ENCODE measurements around the gene ORC1.

The ORC1 gene

GRCh38 chr1:52328615-52329014 is 75.6 kb downstream of the ORC1 start:
- no peak for DNase-seq (ENCODE audit: low spot score)
- H2BK15ac ChIP-seq (ENCODE audit: low read length), result no peak overlapping the region
- H3K36me3 ChIP-seq (replicated peaks in 1 of 2; ENCODE audit: control insufficient read depth in 2 of 2, insufficient read depth in 2 of 2, low read length in 2 of 2), result peaks cover 0 to 3% of the 10 kb centered on the region in 2 donors
- no peak overlapping the region for H2BK5ac ChIP-seq (ENCODE audit: low read length)
- H3K27ac ChIP-seq (replicated peaks; ENCODE audit: low read length), result no peak overlapping the region
- H4K91ac ChIP-seq (ENCODE audit: low read depth, low read length, poor library complexity), result no peak overlapping the region
- H3K4me2 ChIP-seq (ENCODE audit: insufficient read depth, low read length, poor library complexity, severe bottlenecking), result no peak overlapping the region
- no peaks in the 10 kb centered on the region for H3K27me3 ChIP-seq (ENCODE audit: control insufficient read depth in 3 of 3, insufficient read depth in 3 of 3, low read depth in 1 of 3, low read length in 3 of 3)
- no peak overlapping the region for H4K8ac ChIP-seq (ENCODE audit: low read depth, low read length)
- H3K4ac ChIP-seq (ENCODE audit: low read length), result no peak overlapping the region
- no peak overlapping the region for H3K18ac ChIP-seq (ENCODE audit: low read length)
- no peak overlapping the region for H2BK120ac ChIP-seq (ENCODE audit: low read depth, low read length)
- no peak overlapping the region for H3K4me3 ChIP-seq (ENCODE audit: low read length in 2 of 2)
- H3K4me1 ChIP-seq (ENCODE audit: control insufficient read depth in 2 of 2, insufficient read depth in 1 of 2, low read depth in 1 of 2, low read length in 2 of 2), result no peaks in the 10 kb centered on the region
- H3K79me1 ChIP-seq (ENCODE audit: low read depth, low read length), result no peaks in the 10 kb centered on the region
- no peak overlapping the region for H2AK5ac ChIP-seq (ENCODE audit: low read depth, low read length)
- H2BK12ac ChIP-seq (ENCODE audit: low read length), result no peak overlapping the region
- H3K9ac ChIP-seq (ENCODE audit: low read depth, low read length, poor library complexity), result no peak overlapping the region
- no peak overlapping the region for H2AFZ ChIP-seq (ENCODE audit: low read length)
- no CpG with 5 or more reads among the region's 1 CpG for WGBS, 2 donors (ENCODE audit: extremely low coverage in 2 of 2, insufficient read length in 2 of 2, insufficient replicate concordance in 1 of 2)
- H3K9me3 ChIP-seq (replicated peaks in 1 of 2; ENCODE audit: control insufficient read depth in 2 of 2, insufficient read depth in 1 of 2, low read depth in 1 of 2, low read length in 2 of 2), result no peaks in the 10 kb centered on the region
- H3K23ac ChIP-seq (ENCODE audit: low read depth, low read length, poor library complexity), result no peak overlapping the region
- H3K14ac ChIP-seq (ENCODE audit: low read length), result no peak overlapping the region

GRCh38 chr1:52325786-52326185 is 78.4 kb downstream of the ORC1 start:
- H2BK12ac ChIP-seq (ENCODE audit: low read length), result no peak overlapping the region
- H2AK5ac ChIP-seq (ENCODE audit: low read depth, low read length), result no peak overlapping the region
- no peak overlapping the region for H4K91ac ChIP-seq (ENCODE audit: low read depth, low read length, poor library complexity)
- no peaks in the 10 kb centered on the region for H3K4me1 ChIP-seq (ENCODE audit: control insufficient read depth in 2 of 2, insufficient read depth in 1 of 2, low read depth in 1 of 2, low read length in 2 of 2)
- no peak overlapping the region for H2BK120ac ChIP-seq (ENCODE audit: low read depth, low read length)
- no CpG with 5 or more reads among the region's 5 CpGs for WGBS, 2 donors (ENCODE audit: extremely low coverage in 2 of 2, insufficient read length in 2 of 2, insufficient replicate concordance in 1 of 2)
- H3K18ac ChIP-seq (ENCODE audit: low read length), result no peak overlapping the region
- H3K27ac ChIP-seq (replicated peaks; ENCODE audit: low read length), result no peak overlapping the region
- H3K9ac ChIP-seq (ENCODE audit: low read depth, low read length, poor library complexity), result no peak overlapping the region
- H3K4ac ChIP-seq (ENCODE audit: low read length), result no peak overlapping the region
- H3K36me3 ChIP-seq (replicated peaks in 1 of 2; ENCODE audit: control insufficient read depth in 2 of 2, insufficient read depth in 2 of 2, low read length in 2 of 2), result no peaks in the 10 kb centered on the region
- H3K14ac ChIP-seq (ENCODE audit: low read length), result no peak overlapping the region
- no peak overlapping the region for H2BK5ac ChIP-seq (ENCODE audit: low read length)
- H3K79me1 ChIP-seq (ENCODE audit: low read depth, low read length), result no peaks in the 10 kb centered on the region
- no peak overlapping the region for H3K4me3 ChIP-seq (ENCODE audit: low read length in 2 of 2)
- H2BK15ac ChIP-seq (ENCODE audit: low read length), result no peak overlapping the region
- DNase-seq (ENCODE audit: low spot score), result no peak
- H3K27me3 ChIP-seq (ENCODE audit: control insufficient read depth in 3 of 3, insufficient read depth in 3 of 3, low read depth in 1 of 3, low read length in 3 of 3), result no peaks in the 10 kb centered on the region
- H3K4me2 ChIP-seq (ENCODE audit: insufficient read depth, low read length, poor library complexity, severe bottlenecking), result no peak overlapping the region
- H4K8ac ChIP-seq (ENCODE audit: low read depth, low read length), result no peak overlapping the region
- H2AFZ ChIP-seq (ENCODE audit: low read length), result no peak overlapping the region
- no peaks in the 10 kb centered on the region for H3K9me3 ChIP-seq (replicated peaks in 1 of 2; ENCODE audit: control insufficient read depth in 2 of 2, insufficient read depth in 1 of 2, low read depth in 1 of 2, low read length in 2 of 2)
- H3K23ac ChIP-seq (ENCODE audit: low read depth, low read length, poor library complexity), result no peak overlapping the region

- H2AK5ac ChIP-seq (ENCODE audit: low read depth, low read length), result no peak overlapping the region
- no peak overlapping the region for H3K18ac ChIP-seq (ENCODE audit: low read length)
- no CpG with 5 or more reads among the region's 8 CpGs for WGBS, 2 donors (ENCODE audit: extremely low coverage in 2 of 2, insufficient read length in 2 of 2, insufficient replicate concordance in 1 of 2)
- H3K9ac ChIP-seq (ENCODE audit: low read depth, low read length, poor library complexity), result no peak overlapping the region
- no peaks in the 10 kb centered on the region for H3K9me3 ChIP-seq (replicated peaks in 1 of 2; ENCODE audit: control insufficient read depth in 2 of 2, insufficient read depth in 1 of 2, low read depth in 1 of 2, low read length in 2 of 2)
- no peaks in the 10 kb centered on the region for H3K36me3 ChIP-seq (replicated peaks in 1 of 2; ENCODE audit: control insufficient read depth in 2 of 2, insufficient read depth in 2 of 2, low read length in 2 of 2)
- DNase-seq (ENCODE audit: low spot score), result no peak
- H2BK5ac ChIP-seq (ENCODE audit: low read length), result no peak overlapping the region
- no peaks in the 10 kb centered on the region for H3K4me1 ChIP-seq (ENCODE audit: control insufficient read depth in 2 of 2, insufficient read depth in 1 of 2, low read depth in 1 of 2, low read length in 2 of 2)
- H3K4ac ChIP-seq (ENCODE audit: low read length), result no peak overlapping the region
- H3K4me2 ChIP-seq (ENCODE audit: insufficient read depth, low read length, poor library complexity, severe bottlenecking), result no peak overlapping the region
- no peak overlapping the region for H3K14ac ChIP-seq (ENCODE audit: low read length)
- H3K27ac ChIP-seq (replicated peaks; ENCODE audit: low read length), result no peak overlapping the region
- H2BK12ac ChIP-seq (ENCODE audit: low read length), result no peak overlapping the region
- H2BK15ac ChIP-seq (ENCODE audit: low read length), result no peak overlapping the region
- H3K23ac ChIP-seq (ENCODE audit: low read depth, low read length, poor library complexity), result no peak overlapping the region
- H4K91ac ChIP-seq (ENCODE audit: low read depth, low read length, poor library complexity), result no peak overlapping the region
- H3K27me3 ChIP-seq (ENCODE audit: control insufficient read depth in 3 of 3, insufficient read depth in 3 of 3, low read depth in 1 of 3, low read length in 3 of 3), result no peaks in the 10 kb centered on the region
- no peak overlapping the region for H2BK120ac ChIP-seq (ENCODE audit: low read depth, low read length)
- H4K8ac ChIP-seq (ENCODE audit: low read depth, low read length), result no peak overlapping the region
- no peak overlapping the region for H3K4me3 ChIP-seq (ENCODE audit: low read length in 2 of 2)
- no peaks in the 10 kb centered on the region for H3K79me1 ChIP-seq (ENCODE audit: low read depth, low read length)
- H2AFZ ChIP-seq (ENCODE audit: low read length), result no peak overlapping the region
Measured at GRCh38 chr1:52323731-52324130, 80.5 kb downstream of the ORC1 start.

All from neuronal stem cell (in vitro differentiated cells).